ENCODE data around the gene UTP25.
A peak's percentile ranks its signal among the peaks of the same experiment; 100 is the strongest.

UTP25 gene

GRCh38 chr1:209805875-209806760 lies 21.7 kb upstream of the UTP25 start, which contains the start of gene IRF6:
TSS of gene IRF6 (minus strand) at chr1:209806142. CDS start at chr1:209801413, 4,729 bp downstream.
- peak; percentile 29 to 71 (median 54) for DNase-seq

DNA sequence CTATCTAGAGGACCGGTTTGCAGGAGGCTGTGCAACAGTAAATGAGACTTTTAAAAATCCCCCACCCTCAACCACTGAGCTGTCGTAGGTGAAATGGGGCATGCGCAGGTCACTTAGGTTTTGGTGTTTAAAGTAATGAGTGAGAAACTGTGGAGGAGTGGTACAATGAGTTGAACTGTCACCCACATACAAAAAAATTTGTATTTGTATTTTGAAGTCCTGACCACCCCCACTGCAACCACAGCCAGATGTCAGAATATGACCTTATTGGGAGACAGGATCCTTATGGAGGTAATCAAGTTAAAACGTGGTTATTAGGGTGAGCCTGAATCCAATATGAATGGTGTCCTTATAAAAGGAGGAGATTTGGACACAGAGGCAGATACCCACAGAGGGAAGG lies 20.3 kb upstream of the UTP25 start:
- no peak for DNase-seq

- DNase-seq, result no peak
These were observed 19.7 kb upstream of the UTP25 start for GRCh38 chr1:209808059-209808581.

DNA sequence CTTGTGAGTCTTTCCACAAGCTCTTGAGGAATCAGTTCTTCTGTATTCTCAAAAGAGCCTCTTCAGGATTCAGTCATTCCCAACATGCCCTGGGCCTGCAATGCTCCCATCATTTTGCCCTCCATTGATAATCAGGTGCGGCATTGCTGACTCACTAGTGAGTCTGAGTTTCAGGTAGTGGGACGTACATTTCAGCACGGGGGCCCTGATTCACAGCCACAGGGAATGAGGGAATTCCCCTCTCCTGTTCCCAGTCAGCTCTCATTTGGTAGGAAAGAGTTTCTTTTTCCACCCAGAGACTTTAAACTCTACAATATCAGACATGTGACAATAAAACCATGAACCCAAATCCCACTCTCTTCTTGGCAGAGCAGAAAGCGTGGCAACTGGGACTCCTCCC lies 18.2 kb upstream of the UTP25 start:
- DNase-seq, result no peak

- DNase-seq, result no peak
These were observed 17.0 kb upstream of the UTP25 start for GRCh38 chr1:209810783-209811182.

- DNase-seq, result no peak
These were observed 13.9 kb upstream of the UTP25 start for GRCh38 chr1:209813902-209814301.

- DNase-seq, result no peak
These were observed 12.3 kb upstream of the UTP25 start for GRCh38 chr1:209815490-209815889.

GRCh38 chr1:209815931-209816341 lies 11.8 kb upstream of the UTP25 start:
- no peak for DNase-seq

DNA sequence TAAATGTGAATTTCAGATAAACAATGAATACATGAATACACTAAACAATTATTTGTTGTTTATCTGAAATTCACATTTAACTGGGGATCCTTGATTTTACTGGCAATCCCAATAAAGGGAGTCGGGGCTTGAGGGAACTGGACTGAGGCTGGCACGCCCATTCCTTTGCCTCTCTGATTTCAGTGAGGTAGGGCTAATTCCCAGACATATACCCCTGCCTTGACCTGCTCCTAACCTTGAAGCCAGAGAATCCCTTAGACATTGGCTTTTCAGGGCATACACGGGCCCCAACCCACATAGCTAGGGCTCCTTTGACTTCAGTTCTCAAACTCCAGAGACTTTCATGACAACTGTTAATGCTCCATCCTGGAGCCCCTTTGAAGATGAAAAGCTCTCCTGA lies 10.8 kb upstream of the UTP25 start:
- DNase-seq, result no peak

- no peak for DNase-seq
These were observed 10.1 kb upstream of the UTP25 start for GRCh38 chr1:209817691-209818090.

- no peak for DNase-seq
These were observed 8.7 kb upstream of the UTP25 start for GRCh38 chr1:209819058-209819457.

DNA sequence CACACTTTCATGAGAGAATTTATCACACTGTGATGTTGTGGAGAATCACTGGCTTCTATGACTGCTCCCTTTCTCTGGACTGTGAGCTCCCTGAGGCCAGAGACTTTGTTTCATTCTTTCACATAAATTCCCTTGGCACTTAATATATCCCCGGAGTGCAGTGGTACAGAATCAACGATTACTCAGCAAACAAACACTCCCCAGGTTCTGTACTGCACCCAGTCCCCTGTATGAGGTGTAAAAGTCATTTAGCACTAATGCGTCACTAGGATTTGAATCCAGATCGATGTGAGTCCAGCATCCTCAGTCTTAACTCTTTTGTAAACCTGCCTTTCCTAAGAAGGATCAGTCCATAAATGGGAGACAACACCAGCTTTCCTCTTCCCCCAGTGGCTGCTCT lies 6.8 kb upstream of the UTP25 start:
- DNase-seq, result no peak

DNA sequence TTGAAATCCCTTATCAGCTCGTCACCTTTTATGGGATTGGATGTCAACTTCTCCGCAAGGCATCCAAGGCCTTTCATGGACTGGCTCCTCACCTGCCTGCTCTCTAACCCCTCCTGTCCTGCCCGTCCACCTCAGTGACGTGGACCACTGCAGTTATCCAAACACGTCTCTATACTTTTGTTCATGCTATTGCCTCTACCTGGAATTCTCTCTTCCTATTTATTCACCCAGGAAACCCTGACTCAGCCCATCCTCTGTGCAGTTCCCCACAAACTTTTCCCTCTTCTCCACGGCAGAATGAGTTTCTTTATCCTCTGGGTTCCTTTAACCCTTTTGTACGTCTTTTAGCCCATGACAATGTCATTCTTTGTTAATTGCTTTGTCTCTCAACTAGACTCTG lies 5.1 kb upstream of the UTP25 start:
- DNase-seq, result no peak

DNA sequence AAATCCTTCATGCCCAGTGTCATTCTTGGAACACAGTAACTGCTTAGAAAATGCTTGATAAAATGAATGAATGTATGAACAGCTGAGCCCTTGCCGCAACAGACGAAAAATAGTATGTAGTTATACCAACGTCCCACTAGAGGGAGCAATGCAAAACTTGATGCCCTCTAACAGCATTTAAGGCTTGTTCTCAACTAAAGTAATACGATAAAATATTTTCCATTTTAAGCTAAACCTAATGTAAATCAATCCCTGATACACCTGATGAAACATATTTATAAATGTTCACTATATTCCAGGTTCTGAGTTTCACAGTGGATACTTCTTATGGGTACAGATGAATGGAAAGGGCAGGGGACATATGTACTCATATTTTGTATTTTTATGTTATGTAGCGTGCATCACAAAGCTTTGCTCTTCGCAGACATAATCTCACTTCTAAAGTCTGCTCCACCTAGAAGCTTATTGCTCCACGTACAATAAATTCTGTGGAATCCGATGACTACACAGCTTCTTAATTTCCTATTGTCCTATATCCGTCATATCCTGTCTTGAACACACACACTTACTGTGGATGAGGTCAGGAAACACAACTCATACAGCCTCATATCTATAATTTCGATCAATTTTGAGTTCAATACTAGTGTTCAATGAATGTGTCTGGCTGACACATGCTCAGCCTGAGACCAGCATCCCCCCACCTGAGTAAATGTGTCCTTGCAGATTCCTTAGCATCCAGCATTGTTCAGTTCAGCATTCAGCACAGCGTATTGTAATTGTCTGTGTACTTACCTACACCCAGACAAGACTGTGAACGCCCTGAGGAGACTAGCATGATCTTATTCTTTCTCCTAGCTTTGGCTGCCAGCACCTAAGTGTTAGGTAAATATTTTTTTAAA lies 4.4 kb upstream of the UTP25 start:
- DNase-seq, result peak in 2 of 5 experiments; percentile 18 to 72

DNA sequence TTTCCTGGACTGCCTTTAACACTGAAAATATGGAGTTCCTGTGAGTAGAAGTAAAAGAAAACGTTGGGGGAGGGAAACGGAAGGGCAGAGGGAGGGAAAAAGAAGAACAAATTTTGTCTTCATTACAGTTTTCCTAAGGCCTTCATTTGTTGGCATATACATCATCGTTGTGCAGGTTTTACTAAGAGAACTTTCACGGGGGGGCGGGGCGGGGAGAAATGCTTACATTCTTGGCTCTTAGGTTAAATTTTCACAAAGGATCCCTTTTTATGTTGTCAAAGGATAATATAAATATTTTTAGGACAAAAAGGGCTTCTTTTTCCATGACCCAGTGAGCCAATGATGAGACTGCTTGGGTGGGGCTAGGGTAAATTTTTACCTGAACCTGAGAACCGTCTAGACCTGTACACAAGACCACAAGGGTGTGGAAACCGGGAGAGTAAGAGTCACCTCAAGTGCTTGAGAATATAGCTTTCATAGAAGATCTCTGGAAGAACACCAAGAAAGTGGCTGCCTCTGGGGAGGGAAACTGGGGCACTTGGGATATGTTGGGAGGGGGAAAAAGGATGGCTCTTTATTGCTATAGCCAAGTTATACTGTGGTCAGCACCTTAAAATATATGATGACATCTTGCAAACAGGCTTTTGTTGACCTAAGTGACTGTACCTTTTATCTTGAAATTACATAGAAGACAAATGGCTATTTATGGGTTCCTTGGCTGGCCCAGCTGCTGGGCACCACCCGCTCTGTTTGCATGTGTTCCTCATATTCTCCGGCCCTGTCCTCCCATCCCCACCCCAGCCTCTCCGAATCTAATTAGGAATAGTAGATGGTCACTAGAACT lies 2.0 kb upstream of the UTP25 start:
- DNase-seq, result no peak

GRCh38 chr1:209829716-209830115 lies 1.9 kb downstream of the UTP25 start:
- no peak for DNase-seq

DNA sequence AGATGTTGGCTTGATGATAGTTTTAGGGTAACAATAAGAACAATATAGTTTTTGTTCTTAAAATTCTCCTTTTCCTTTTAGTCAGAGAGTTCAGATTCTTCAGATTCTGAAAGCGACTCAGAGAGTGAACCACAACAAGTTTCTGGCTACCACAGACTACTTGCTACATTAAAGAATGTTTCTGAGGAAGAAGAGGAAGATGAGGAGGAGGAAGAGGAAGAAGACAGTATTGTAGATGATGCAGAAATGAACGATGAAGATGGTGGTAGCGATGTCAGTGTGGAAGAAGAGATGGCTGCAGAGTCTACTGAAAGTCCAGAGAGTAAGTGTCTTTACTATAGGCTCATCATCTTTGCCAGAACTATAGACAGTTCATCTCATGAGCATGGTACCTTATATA lies 3.0 kb downstream of the UTP25 start:
- no peak for DNase-seq

DNA sequence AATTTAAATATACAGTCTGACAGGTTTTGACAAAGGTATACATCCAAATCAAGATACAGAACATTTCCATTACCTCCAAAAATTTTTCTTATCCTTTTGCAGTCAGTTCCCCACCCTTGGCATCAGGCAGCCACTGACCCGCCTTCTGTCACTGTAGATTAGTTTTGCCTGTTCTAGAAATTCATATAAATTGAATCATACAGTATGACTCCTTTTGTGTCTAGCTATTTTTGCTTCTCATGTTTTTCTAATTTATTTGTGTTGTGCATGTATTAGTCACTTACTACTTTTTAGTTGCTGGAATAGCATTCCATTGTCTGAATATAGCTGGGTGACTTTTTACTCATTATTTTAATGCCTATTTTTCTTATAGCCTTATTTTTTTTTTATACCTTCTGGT lies 3.8 kb downstream of the UTP25 start:
- DNase-seq, result no peak

- peak in 1 of 5 experiments; percentile 79 for DNase-seq
These were observed 8.1 kb downstream of the UTP25 start for GRCh38 chr1:209835782-209836298.

GRCh38 chr1:209837671-209838070 lies 9.9 kb downstream of the UTP25 start:
- DNase-seq, result no peak

GRCh38 chr1:209838537-209838936 lies 10.8 kb downstream of the UTP25 start:
- no peak for DNase-seq
